Activated CD8-positive, alpha-beta memory T cell treated with anti-CD3 and anti-CD28 coated beads for 24 hours (primary cell): Measurements from ENCODE around the gene FAM107B.
"Not testable (repeated sequence)": the region's sequence is repeated elsewhere in the genome, so short reads cannot be mapped to it uniquely, and the experiment has no call there.

ENCODE experiments used
- DNase-seq: peaks from one replicate; pipeline ENCODE4 v3.0.0-alpha.2; 2020

FAM107B gene

GRCh38 chr10:14774797-14775196 is at the start of gene FAM107B:
TSS of gene FAM107B (minus strand) at chr10:14774897. CDS start at chr10:14774663, 234 bp downstream.
- DNase-seq, result no peak

DNA sequence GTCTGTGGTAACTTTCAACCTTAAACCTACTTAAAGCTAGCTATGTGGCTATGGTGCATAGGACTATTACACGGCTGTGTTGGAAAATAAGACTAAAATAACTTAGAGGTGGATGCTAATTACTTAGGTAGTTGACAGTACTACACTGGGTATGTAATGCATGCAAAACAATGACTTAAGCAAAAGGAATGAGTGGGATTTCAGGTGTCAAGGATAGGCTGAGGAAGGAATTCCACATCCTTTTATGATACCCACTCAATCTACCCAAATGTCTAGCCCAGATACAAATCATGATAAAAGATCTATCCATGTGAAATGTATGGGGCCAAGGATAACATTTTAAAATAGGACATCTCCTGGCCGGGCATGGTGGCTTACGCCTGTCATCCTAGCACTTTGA is 49.3 kb upstream of the FAM107B start:
- DNase-seq, result no peak

- DNase-seq, result no peak
These were observed 48.4 kb upstream of the FAM107B start for GRCh38 chr10:14822879-14823755.

GRCh38 chr10:14821635-14822375 is 47.1 kb upstream of the FAM107B start:
- no peak for DNase-seq

DNA sequence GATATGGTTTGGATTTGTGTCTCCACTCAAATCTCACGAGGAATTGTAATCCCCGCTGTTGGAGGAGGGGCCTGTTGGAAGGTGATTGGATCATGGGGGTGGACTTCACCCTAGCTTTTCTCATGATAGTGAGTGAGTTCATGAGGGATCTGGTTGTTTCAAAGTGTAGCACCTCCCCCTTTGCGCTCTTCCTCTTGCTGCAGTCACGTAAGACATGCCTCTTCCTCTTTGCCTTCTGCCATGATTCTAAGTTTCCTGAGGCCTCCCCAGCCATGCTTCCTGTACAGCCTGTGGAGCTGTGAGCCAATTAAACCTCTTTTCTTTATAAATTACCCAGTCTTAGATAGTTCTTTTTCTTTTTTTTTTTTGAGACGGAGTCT is 46.1 kb upstream of the FAM107B start:
- DNase-seq, result no peak

- DNase-seq, result no peak
These were observed 45.5 kb upstream of the FAM107B start for GRCh38 chr10:14820010-14820774.

DNA sequence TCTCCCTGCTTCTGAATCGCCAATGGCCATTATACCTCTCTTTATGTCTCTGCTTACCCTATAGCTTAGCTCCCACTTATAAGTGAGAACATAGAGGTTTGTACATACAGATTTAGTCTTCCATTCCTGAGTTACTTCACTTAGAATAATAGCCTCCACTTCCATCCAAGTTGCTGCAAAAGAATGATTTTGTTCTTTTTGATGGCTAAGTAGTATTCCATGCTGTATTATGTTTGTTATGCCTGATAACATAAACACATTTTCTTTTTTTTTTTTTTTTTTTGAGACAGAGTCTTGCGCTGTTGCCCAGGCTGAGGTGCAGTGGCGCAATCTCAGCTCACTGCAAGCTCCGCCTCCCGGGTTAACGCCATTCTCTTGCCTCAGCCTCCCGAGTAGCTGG is 42.0 kb upstream of the FAM107B start:
- not testable (repeated sequence) for DNase-seq

- DNase-seq, result no peak
These were observed 41.0 kb upstream of the FAM107B start for GRCh38 chr10:14815681-14816080.

- no peak for DNase-seq
These were observed 37.6 kb upstream of the FAM107B start for GRCh38 chr10:14812271-14812670.

GRCh38 chr10:14810969-14811953 is 36.6 kb upstream of the FAM107B start:
- no peak for DNase-seq

GRCh38 chr10:14806318-14806717 is 31.6 kb upstream of the FAM107B start:
- no peak for DNase-seq

- no peak for DNase-seq
These were observed 29.1 kb upstream of the FAM107B start for GRCh38 chr10:14803827-14804226.

DNA sequence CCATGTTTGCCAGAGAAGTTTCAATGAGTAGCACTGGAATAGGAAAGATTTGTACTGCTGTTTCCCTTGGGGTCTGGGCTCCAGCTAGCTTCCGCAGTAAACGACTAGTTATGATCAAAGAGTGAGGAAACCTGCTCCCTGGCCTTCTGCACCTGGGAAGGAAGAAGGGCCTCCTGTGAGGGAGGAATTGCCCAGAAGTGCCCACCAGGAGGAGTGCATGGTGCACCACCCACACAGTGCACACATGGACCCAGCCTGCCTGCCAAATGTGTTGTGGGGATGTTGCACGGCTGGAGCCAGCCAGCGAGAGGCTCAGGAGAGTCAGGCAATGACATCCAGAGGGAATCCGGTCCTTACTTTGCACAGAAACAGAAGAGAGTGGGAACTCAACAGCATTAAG is 27.0 kb upstream of the FAM107B start:
- DNase-seq, result no peak

GRCh38 chr10:14800397-14800796 is 25.7 kb upstream of the FAM107B start:
- DNase-seq, result no peak

- no peak for DNase-seq
These were observed 23.9 kb upstream of the FAM107B start for GRCh38 chr10:14798636-14799035.

GRCh38 chr10:14787938-14788337 is 13.2 kb upstream of the FAM107B start:
- DNase-seq, result no peak

GRCh38 chr10:14784459-14785055 is 9.9 kb upstream of the FAM107B start:
- DNase-seq, result no peak

GRCh38 chr10:14782691-14783363 is 8.1 kb upstream of the FAM107B start:
- no peak for DNase-seq

GRCh38 chr10:14781763-14782162 is 7.1 kb upstream of the FAM107B start:
- no peak for DNase-seq

DNA sequence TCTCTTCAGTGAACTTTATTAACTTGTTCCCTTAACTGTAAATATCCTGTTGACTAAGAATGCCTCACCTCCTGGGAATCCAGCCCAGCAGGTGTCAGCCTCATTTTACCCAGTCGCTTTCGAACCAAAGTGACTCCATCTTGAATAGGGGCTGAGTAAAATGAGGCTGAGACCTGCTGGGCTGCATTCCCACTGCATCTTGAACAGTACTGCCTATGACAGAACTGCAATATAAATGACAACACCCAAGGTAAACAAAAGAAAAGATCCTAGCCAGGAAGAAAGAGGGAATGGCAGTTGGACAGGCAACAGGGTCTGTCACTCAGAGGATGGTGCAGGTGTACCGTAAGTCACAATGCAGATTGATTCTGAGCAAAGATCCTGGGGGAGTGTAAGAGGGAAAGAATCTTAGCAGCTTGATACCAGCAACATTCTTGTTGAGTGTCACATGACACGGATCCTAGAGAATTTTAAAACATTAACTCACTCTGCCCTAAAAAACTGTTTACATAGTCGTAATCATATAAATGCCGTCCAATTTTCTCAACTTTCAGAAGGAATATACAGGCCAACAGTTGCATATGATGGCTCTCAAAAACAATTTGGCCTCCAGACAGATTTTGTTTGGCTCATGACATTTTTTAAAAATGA is 4.4 kb upstream of the FAM107B start:
- no peak for DNase-seq

- DNase-seq, result no peak
These were observed 1.8 kb upstream of the FAM107B start for GRCh38 chr10:14776546-14776945.
